ENCODE results near the gene CERCAM. TPM values are rescaled to one million over a fixed set of nuclear protein-coding genes. Genes with fewer than 3 reads are reported as not detected.

The CERCAM gene
- total RNA-seq, 1 donor from 2014 or later = 12.4 TPM

DNA sequence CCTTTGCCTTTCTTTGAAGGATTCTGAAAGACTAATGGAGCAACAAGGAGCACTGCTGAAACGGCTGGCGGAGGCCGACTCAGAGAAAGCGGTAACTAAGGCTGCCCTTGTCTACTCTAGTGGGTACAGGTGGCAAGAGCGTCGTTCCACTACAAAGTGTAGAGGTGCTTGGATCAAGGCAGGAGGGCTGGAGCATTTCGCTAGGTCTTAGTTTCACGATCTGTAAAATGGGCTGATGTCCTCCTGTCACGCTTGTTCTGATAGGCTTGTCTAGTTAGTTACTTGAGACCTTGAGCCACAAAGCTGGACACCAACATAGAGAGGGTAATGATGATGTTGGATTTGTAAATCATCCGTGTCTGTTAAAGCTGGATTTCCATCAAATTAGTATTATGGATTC, 60.9 kb downstream of the CERCAM start:
- Histone ChIP-seq H3K4me3 (ENCODE audit: low read depth, low read length) (no peak overlapping the region), H3K36me3 (ENCODE audit: control insufficient read depth, insufficient read depth, low read length) (peaks cover 22% of the 10 kb centered on the region), H3K27me3 (ENCODE audit: control insufficient read depth, insufficient read depth, low read length) (no peaks in the 10 kb centered on the region)
- peak; percentile 13 for FAIRE-seq
- no peak for DNase-seq (ENCODE audit: low read depth)
- TF ChIP-seq, protein P1, sequence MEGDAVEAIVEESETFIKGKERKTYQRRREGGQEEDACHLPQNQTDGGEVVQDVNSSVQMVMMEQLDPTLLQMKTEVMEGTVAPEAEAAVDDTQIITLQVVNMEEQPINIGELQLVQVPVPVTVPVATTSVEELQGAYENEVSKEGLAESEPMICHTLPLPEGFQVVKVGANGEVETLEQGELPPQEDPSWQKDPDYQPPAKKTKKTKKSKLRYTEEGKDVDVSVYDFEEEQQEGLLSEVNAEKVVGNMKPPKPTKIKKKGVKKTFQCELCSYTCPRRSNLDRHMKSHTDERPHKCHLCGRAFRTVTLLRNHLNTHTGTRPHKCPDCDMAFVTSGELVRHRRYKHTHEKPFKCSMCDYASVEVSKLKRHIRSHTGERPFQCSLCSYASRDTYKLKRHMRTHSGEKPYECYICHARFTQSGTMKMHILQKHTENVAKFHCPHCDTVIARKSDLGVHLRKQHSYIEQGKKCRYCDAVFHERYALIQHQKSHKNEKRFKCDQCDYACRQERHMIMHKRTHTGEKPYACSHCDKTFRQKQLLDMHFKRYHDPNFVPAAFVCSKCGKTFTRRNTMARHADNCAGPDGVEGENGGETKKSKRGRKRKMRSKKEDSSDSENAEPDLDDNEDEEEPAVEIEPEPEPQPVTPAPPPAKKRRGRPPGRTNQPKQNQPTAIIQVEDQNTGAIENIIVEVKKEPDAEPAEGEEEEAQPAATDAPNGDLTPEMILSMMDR (IDR thresholded peaks at IDR 0.05; ENCODE audit: insufficient read depth, low read length, severe bottlenecking) = no peak

DNA sequence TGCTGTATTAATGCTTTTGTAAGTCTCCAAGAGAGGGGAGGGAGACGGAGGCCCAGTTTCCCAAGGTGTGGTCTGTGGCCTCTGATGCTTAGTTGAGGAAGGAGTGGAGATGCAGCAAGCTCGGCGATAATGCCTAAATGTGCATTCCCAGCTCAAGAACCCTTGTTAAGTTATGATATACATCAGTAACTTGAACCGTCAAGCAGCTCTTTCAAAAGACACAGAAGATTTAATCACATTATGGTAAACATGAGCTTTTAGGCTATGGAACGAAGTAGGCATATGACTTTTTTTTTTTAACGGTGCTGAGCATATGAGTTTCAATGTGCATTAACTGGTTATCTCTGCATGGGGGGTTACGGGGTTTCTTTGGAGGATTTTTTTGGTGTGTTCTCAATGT, 61.5 kb downstream of the CERCAM start:
- Histone ChIP-seq H3K4me3 (ENCODE audit: low read depth, low read length) (no peak overlapping the region), H3K36me3 (ENCODE audit: control insufficient read depth, insufficient read depth, low read length) (peaks cover 25% of the 10 kb centered on the region)

DNA sequence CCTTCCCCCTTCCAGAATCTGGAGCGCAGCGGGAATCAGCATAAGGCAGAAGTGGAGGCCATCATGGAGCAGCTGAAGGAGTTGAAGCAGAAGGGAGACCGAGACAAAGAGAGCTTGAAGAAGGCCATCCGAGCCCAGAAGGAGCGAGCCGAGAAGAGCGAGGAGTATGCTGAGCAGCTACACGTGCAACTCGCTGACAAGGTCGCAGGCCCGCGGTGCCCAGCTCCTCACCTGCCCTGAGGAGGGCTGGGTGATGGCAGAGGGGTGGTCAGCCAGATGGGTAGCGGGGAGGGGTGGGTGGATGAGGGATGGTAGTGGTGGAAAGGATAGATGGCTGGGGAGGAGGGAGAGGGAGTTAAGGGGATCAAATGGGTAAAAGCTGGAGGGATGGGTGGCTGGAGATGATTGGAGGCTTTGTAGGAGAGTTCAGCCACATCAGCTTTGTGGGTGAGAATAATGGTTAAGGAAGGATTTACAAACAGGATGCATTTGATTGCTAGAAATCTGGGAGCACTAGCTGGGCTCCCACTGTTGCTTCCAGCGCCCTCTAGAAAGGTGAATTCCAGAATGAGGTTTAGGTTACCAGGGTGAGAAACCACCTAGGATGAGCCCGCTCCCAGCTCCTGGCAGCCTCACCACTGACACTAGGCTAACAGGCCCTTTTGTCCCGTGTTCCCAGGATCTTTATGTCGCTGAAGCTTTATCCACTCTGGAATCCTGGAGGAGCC, 64.2 kb downstream of the CERCAM start:
- TF ChIP-seq, protein P1 (IDR thresholded peaks at IDR 0.05; ENCODE audit: insufficient read depth, low read length, severe bottlenecking) = no peak
- DNase-seq (ENCODE audit: low read depth) = no peak
- Histone ChIP-seq H3K36me3 (ENCODE audit: control insufficient read depth, insufficient read depth, low read length) (peaks cover 27% of the 10 kb centered on the region), H3K4me3 (ENCODE audit: low read depth, low read length) (no peak overlapping the region), H3K27me3 (ENCODE audit: control insufficient read depth, insufficient read depth, low read length) (no peaks in the 10 kb centered on the region)
- no peak for FAIRE-seq

More for the DNA sequence above, 61.5 kb downstream of the CERCAM start:
- TF ChIP-seq, protein P1 (IDR thresholded peaks at IDR 0.05; ENCODE audit: insufficient read depth, low read length, severe bottlenecking) = no peak
- no peaks in the 10 kb centered on the region for H3K27me3 ChIP-seq (ENCODE audit: control insufficient read depth, insufficient read depth, low read length)
- FAIRE-seq = no peak
- DNase-seq (ENCODE audit: low read depth) = no peak

DNA sequence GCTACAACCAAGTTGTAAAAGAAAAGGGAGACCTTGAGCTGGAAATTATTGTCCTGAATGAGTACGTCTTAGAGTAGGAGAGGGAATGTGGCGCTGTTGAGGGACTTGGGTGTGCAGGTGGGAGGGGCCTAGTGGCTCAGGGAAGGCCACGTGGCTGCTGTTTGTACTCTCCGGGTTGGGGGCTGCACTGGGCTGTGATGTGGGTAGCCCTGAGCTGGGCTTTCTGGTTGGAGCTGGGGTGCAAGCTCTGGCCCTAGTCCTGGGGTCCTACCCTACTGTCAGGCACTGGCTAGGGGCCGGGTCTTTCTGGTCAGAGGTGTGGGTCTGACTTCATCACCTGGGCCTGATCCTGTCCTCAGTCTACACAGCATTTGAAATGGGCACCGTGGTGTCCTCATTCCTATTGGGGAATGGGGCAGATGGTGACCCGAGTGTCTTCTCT, 64.8 kb downstream of the CERCAM start:
- TF ChIP-seq, protein P1 (IDR thresholded peaks at IDR 0.05; ENCODE audit: insufficient read depth, low read length, severe bottlenecking) = no peak
- FAIRE-seq = no peak
- peaks cover 27% of the 10 kb centered on the region for H3K36me3 ChIP-seq (ENCODE audit: control insufficient read depth, insufficient read depth, low read length)

DNA sequence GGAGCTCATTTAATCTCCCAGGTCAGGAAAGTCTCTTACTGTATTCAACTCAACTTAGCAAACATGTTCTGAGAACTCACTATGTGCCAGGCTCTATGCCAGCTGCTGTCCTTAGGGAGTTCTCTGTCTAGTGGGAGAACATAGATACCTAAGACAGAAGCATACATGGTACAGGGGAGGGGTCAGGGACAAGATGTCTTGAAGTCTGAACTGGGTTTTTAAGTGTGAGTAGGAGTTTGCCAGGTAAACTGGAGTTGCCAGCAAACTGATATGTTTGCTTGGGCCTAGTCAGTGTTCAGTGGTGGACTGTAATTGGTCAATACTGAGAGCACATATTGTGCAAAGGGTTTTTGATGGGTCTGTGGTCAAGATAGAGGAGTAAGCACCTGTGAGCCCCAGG, 65.5 kb downstream of the CERCAM start:
- no peaks in the 10 kb centered on the region for H3K27me3 ChIP-seq (ENCODE audit: control insufficient read depth, insufficient read depth, low read length)
- peaks cover 27% of the 10 kb centered on the region for H3K36me3 ChIP-seq (ENCODE audit: control insufficient read depth, insufficient read depth, low read length)
- H3K4me3 ChIP-seq (ENCODE audit: low read depth, low read length) = no peak overlapping the region
- DNase-seq (ENCODE audit: low read depth) (no peak), FAIRE-seq (no peak)
- TF ChIP-seq, protein P1 (IDR thresholded peaks at IDR 0.05; ENCODE audit: insufficient read depth, low read length, severe bottlenecking) = no peak

More for the DNA sequence above, 64.8 kb downstream of the CERCAM start:
- Histone ChIP-seq H3K27me3 (ENCODE audit: control insufficient read depth, insufficient read depth, low read length) (no peaks in the 10 kb centered on the region), H3K4me3 (ENCODE audit: low read depth, low read length) (no peak overlapping the region)
- no peak for DNase-seq (ENCODE audit: low read depth)

Other genes starting within 250 kb of the CERCAM start
- gene CIZ1, start 229.3 kb upstream of the CERCAM start, total RNA-seq = 15.0 and 32.0 TPM in 2 replicates
- gene DNM1, start 217.5 kb upstream of the CERCAM start, total RNA-seq = 0.53 and 0.77 TPM in 2 replicates
- gene GOLGA2, start 144.8 kb upstream of the CERCAM start, total RNA-seq = 54.8 and 70.9 TPM in 2 replicates
- gene SWI5, start 144.6 kb upstream of the CERCAM start, total RNA-seq = 30.0 and 30.7 TPM in 2 replicates
- 18.8 and 19.2 TPM in 2 replicates for gene TRUB2, start 98.4 kb upstream of the CERCAM start, total RNA-seq
- 24.7 and 28.8 TPM in 2 replicates for gene COQ4, start 98.0 kb upstream of the CERCAM start, total RNA-seq
- 19.7 and 34.8 TPM in 2 replicates for gene SLC27A4, start 80.3 kb upstream of the CERCAM start, total RNA-seq
- gene URM1, start 49.5 kb upstream of the CERCAM start, total RNA-seq = 17.9 and 23.0 TPM in 2 replicates
- gene ODF2, start 35.1 kb downstream of the CERCAM start, total RNA-seq = 17.6 and 27.1 TPM in 2 replicates
- gene GLE1, start 83.9 kb downstream of the CERCAM start, total RNA-seq = 27.1 and 30.3 TPM in 2 replicates
- 159 and 277 TPM in 2 replicates for gene SPTAN1, start 131.7 kb downstream of the CERCAM start, total RNA-seq
- gene DYNC2I2, start 236.0 kb downstream of the CERCAM start, total RNA-seq = 27.4 and 33.7 TPM in 2 replicates

Data from bronchial epithelial cell (primary cell).